ENCODE data around the gene KCNMB3. TPM values are rescaled to one million over a fixed set of nuclear protein-coding genes. Genes with fewer than 3 reads are reported as not detected.
"Not testable (repeated sequence)": the region's sequence is repeated elsewhere in the genome, so short reads cannot be mapped to it uniquely, and the experiment has no call there.

The KCNMB3 gene
- total RNA-seq = 0.68 TPM

DNA sequence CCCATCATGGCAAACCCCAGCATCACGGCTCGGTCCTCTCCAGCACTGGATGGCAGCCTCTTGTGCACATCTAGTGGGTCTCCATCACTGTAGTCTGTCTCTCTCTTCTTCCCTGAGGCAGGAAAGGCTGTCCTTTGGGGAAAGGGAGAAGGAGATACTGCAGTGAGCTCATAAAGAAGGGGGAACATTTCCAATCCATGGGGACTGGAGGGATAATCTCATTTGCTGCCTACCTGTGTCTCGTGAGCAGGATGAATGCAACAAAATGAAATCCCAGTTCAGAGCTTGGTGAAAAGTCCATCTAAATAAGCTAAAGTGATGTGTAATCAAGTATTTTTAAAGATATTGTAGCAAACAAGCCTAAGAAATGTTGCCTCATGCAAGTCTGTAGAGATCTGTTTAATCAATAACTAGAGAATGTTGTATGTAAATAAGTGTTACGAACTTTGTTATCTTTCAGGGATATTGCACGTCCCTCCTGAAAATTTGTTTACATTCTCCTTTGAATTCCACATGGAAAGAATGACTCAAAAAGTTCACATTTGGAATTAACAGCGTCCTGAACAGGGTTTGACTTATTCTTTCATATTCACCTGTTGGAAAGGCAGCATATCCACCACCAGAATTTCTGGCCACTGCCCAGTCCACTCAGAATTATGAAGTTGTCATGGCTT is at the start of gene KCNMB3:
Gene KCNMB3 (minus strand): TSS at position 312 of the 674 bp plus-strand sequence. CDS start 124 bp downstream, at position 188.
- no peak for ATAC-seq

GRCh38 chr3:179299999-179300613 is 49.2 kb upstream of the KCNMB3 start:
- no peak for ATAC-seq

DNA sequence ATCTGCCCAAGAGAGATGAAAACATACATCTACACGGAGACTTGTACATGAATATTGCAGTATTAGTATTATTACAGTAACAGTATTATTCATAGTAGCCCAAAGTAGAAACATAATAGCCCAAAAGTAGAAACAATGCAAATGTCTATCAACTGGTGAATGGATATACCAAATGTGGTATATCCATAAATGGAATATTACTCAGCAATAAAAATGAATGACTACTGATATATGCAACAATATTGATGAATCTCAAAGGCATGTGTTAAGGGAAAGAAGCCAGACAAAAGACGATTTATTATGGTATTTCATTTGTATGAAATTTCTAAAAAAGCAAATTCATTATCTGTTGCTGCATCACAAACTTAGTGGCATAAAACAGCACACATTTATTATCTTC is 48.4 kb upstream of the KCNMB3 start:
- no peak for ATAC-seq

- no peak for ATAC-seq
Measured at GRCh38 chr3:179297971-179298725, 47.2 kb upstream of the KCNMB3 start.

- no peak for ATAC-seq
Measured at GRCh38 chr3:179292450-179292849, 41.5 kb upstream of the KCNMB3 start.

- no peak for ATAC-seq
Measured at GRCh38 chr3:179289295-179289694, 38.4 kb upstream of the KCNMB3 start.

DNA sequence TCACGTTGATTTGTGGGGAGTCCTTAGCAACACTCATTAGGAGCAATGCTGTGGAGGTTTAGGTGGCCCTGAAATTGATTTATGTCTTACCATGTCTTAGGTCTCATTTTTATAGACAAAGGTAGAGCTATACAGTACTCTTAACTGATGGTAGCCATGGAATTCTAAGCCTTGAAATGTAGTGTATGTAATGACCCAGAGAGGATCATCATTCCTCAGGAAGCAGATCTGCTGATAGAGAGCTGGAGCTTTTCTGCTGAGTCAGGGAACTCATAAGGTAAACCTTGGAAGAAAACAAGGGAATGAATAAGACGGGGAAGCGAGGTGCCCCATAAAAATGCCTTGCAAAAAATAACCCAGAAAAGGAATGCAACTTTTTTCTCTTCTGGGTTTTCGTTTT is 37.9 kb upstream of the KCNMB3 start:
- ATAC-seq = no peak

GRCh38 chr3:179286331-179286730 is 35.4 kb upstream of the KCNMB3 start:
- no peak for ATAC-seq

GRCh38 chr3:179281825-179282224 is 30.9 kb upstream of the KCNMB3 start:
- no peak for ATAC-seq

DNA sequence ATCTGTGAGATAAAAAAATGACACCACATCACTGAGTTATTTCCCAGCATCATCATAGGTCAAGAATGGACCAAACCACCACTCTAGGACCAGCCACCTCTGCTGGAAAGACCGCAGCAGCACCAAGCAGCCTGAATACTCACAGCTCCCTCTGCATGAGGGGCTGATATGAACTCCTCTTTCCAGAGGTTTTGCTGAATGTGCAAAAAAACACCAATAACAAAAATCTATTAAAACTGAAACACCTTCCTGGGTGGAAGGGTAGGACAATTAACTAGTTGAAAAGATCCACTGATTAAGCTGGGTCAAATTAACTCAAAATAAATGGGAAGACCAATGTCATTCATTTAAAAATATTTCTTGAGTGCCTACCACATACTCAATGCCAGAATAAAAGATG is 28.9 kb upstream of the KCNMB3 start:
- ATAC-seq = no peak

GRCh38 chr3:179278932-179279693 is 28.2 kb upstream of the KCNMB3 start:
- ATAC-seq = no peak

DNA sequence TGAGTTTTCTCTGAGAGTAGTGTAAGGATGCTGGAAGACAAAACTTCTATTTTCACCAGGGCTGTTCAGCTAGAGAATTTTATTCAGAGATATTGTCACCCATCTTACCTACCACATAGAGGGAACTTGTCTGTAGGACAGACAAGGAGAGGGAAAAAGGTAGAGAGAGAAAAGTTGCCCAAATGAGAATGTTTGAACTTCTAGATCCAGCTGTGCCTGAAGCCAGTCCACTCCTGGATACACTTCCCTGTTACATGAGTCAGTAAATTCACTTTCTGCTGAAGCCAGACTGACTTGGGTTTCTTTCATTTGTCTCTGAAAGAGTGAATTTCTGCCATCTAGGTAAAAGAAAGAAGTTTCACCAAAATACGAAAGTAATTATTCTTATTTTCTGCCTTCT is 27.2 kb upstream of the KCNMB3 start:
- ATAC-seq = no peak

GRCh38 chr3:179276743-179277142 is 25.8 kb upstream of the KCNMB3 start:
- ATAC-seq = no peak

DNA sequence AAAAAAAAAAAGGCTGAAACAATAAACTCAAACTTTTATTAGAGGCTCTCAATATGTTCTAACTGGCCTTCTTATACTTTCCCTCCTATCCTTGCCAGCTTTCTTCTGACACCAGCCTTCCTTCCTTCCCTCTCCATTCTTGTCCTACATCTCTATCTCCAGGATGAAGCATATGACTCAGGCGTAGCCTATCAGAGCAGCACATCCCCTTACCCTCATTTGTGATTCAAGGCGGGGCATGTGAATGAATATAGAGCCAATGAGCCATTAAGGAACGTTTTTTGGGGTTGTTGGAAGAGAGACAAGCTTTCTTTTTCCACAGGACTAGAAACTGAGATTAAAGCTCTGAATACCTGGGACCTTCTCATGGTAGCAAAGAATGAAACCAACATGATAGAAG is 25.1 kb upstream of the KCNMB3 start:
- ATAC-seq = no peak

- not testable (repeated sequence) for ATAC-seq
Measured at GRCh38 chr3:179274434-179274833, 23.5 kb upstream of the KCNMB3 start.

DNA sequence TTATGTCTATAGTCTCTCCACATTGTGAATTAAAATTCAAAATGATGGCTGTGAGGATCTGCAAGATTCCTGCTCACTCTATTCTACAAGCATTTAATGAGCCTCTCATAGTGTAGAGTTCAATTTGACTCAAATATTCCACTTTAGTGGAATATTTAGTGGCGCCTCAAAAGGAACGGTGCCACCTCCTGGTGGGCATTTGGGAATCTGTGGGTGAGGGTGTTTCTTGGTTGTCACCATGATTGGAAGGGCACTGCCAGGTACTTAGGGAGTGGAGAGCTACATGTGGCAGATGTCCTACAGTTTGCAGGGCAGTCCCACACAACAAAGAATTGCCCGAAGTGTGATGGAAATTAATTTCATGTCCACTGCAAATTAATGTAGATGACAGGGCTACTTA is 21.5 kb upstream of the KCNMB3 start:
- no peak for ATAC-seq

GRCh38 chr3:179269152-179269707 is 18.3 kb upstream of the KCNMB3 start:
- no peak for ATAC-seq

DNA sequence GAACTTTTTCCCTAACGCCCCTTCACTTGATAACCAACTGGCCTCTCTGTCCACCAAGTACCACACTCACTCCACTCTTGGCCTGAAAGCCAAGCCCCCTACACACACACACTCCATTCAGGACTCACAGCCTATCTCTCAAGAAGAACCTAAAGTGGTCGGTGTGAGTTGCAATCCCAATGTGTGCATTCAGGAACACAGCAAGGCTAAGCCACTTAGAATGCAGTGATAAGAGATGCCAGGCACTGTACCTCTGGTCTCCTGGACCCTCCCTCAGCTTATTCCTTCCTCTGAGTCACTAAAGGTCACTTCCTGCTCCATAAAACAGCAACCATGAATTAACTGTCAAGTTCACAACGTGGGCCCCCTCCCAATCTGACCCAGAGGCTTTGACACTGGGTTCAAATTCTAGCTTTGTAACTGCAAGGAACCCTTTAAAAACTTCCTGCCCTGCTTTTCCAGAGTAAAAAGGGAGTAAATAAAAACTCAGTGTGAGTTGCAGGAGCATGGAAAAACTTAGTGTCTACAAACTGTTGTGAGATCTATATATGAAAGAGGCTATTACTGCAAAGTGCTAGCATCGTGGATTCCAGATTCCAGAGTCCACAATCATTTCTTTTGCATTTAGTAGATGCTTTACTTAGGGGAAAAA is 17.6 kb upstream of the KCNMB3 start:
- no peak for ATAC-seq

GRCh38 chr3:179266701-179267211 is 15.8 kb upstream of the KCNMB3 start:
- peak; percentile 57 for ATAC-seq

- no peak for ATAC-seq
Measured at GRCh38 chr3:179265875-179266274, 15.0 kb upstream of the KCNMB3 start.

DNA sequence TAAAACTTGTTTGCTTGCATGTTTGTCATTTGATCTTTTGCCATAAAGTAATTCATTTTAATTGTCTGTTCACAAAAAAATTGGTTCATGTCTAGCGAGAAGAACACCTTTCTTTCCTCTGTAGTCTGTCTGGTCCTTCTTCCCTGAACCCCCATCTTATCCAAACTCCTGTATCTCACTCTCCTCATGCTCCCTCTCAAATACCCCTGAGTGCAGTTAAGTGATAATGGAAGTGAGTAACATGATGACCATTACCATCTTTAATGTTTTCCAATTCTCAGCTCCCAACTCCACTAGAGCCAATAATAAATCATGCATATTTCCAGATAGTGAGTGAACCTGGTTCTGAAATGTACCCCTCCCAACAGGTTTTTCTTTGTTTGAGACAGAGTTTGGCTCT is 14.2 kb upstream of the KCNMB3 start:
- ATAC-seq = no peak

DNA sequence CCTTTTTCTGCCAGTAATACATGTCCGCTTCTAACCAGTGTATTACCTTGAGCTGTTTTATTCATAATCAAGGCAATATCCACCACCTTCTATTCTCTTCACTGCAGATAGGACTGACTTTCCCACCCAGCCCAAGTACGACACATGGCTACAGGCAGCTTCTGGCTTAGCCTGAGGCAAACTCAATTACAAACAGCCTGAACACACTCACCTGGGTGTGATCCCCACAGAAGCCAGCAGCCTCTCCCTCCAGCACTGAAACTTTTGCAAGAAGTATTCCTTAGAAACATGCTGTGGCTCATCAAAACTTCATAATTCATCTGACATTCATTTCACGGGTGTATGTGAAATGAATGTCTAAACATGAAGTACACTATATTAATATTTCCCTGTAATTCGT is 13.5 kb upstream of the KCNMB3 start:
- ATAC-seq = no peak

Measured in esophagus mucosa (tissue), 1 donor.